ENCODE data around the gene MAP3K12.

The MAP3K12 gene

GRCh38 chr12:53500776-53501614 lies 1.7 kb upstream of the MAP3K12 start, which contains the start of gene TARBP2:
Gene TARBP2, plus strand, starts transcription at chr12:53501283. Its CDS starts 126 bp downstream, at chr12:53501409.
- peak within 1 kb of the TSS; percentile 99 for H3K27ac ChIP-seq (ENCODE audit: insufficient read depth, low read depth, low read length, poor library complexity, severe bottlenecking)
- no peaks in the 10 kb centered on the region for H3K9me3 ChIP-seq (ENCODE audit: control insufficient read depth, low read length)
- peak within 1 kb of the TSS; percentile 77 for H3K4me3 ChIP-seq (ENCODE audit: insufficient read depth, low read depth, low read length)
- H3K27me3 ChIP-seq (ENCODE audit: control insufficient read depth, insufficient read depth, low read length, poor library complexity, severe bottlenecking): no peaks in the 10 kb centered on the region
- H3K4me1 ChIP-seq (ENCODE audit: control insufficient read depth, insufficient read depth, low read length): peaks cover 26% of the 10 kb centered on the region
- peaks cover 14% of the 10 kb centered on the region for H3K36me3 ChIP-seq (ENCODE audit: control insufficient read depth, insufficient read depth, low read length)
- WGBS, 2 experiments: 0% methylated on average over 74 of the region's 74 CpGs

DNA sequence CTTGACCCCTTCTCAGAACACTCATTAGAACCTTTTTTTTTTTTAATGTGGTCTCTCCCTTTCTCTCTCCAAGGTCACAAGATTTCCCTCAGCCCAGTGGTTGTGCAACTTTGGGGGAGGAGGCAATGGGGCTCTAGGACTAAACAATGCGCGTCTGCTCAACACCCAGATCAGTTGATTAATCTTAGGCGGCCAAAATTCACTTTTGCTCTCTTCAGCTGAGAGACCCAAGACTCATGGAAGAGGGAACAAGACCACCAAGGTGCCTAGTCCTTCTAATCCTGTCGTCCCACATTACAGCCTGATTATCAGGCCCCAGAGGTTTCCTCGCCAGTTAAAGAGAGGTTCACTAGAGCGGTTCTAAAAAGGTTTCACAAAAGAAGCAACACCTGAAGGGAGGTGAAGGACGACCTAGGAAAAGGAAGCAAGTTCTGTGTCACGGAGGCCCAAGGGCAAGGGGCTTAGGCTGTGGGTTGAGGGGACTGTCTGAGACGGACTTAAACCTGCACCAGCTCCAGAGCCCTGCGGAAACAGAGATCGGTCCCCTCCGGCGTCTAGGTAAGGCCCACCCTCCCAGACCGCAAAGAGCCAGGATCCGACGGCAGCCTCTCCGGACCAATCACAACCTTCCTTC lies 1.0 kb upstream of the MAP3K12 start:
- Histone ChIP-seq H3K36me3 (ENCODE audit: control insufficient read depth, insufficient read depth, low read length) (peaks cover 8% of the 10 kb centered on the region), H3K4me3 (ENCODE audit: insufficient read depth, low read depth, low read length) (peak overlapping the region; percentile 77), H3K27me3 (ENCODE audit: control insufficient read depth, insufficient read depth, low read length, poor library complexity, severe bottlenecking) (no peaks in the 10 kb centered on the region), H3K4me1 (ENCODE audit: control insufficient read depth, insufficient read depth, low read length) (peaks cover 26% of the 10 kb centered on the region), H3K9me3 (ENCODE audit: control insufficient read depth, low read length) (no peaks in the 10 kb centered on the region), H3K27ac (ENCODE audit: insufficient read depth, low read depth, low read length, poor library complexity, severe bottlenecking) (peak overlapping the region; percentile 99)
- WGBS, 2 experiments: 12% methylated on average over 17 of the region's 17 CpGs

DNA sequence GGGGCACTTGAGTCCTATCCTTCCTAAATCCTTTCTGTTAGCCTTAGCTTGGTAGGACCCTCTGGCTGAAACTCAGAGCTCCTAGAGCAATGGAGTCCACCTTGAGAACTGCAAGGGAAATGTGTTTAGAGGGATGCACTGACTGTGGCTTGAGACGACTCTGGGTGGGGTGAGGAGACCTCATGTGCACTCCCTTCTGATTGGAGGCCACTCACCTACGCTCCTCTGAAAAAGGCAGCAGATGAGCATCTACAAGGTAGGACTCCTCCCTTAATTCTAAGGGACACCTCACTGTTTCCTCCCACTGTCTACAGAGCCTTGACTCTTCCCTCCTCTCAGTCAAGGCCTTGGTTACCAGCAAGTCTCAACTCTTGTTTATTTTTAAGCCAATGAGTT lies 1.0 kb downstream of the MAP3K12 start:
- H3K4me3 ChIP-seq (ENCODE audit: insufficient read depth, low read depth, low read length): peak overlapping the region; percentile 77
- no peaks in the 10 kb centered on the region for H3K36me3 ChIP-seq (ENCODE audit: control insufficient read depth, insufficient read depth, low read length)
- H3K27ac ChIP-seq (ENCODE audit: insufficient read depth, low read depth, low read length, poor library complexity, severe bottlenecking): peak overlapping the region; percentile 77
- no peaks in the 10 kb centered on the region for H3K27me3 ChIP-seq (ENCODE audit: control insufficient read depth, insufficient read depth, low read length, poor library complexity, severe bottlenecking)
- 66 to 69% methylated on average over 2 of the region's 2 CpGs for WGBS, 2 experiments
- H3K9me3 ChIP-seq (ENCODE audit: control insufficient read depth, low read length): no peaks in the 10 kb centered on the region
- peaks cover 42% of the 10 kb centered on the region for H3K4me1 ChIP-seq (ENCODE audit: control insufficient read depth, insufficient read depth, low read length)

- H3K4me3 ChIP-seq (ENCODE audit: insufficient read depth, low read depth, low read length): no peak overlapping the region
- no peaks in the 10 kb centered on the region for H3K9me3 ChIP-seq (ENCODE audit: control insufficient read depth, low read length)
- no peaks in the 10 kb centered on the region for H3K36me3 ChIP-seq (ENCODE audit: control insufficient read depth, insufficient read depth, low read length)
- no peaks in the 10 kb centered on the region for H3K27me3 ChIP-seq (ENCODE audit: control insufficient read depth, insufficient read depth, low read length, poor library complexity, severe bottlenecking)
- peaks cover 45% of the 10 kb centered on the region for H3K4me1 ChIP-seq (ENCODE audit: control insufficient read depth, insufficient read depth, low read length)
- no peak overlapping the region for H3K27ac ChIP-seq (ENCODE audit: insufficient read depth, low read depth, low read length, poor library complexity, severe bottlenecking)
- WGBS, 2 experiments: 94 to 98% methylated on average over 2 to 3 of the region's 3 CpGs
Observed at GRCh38 chr12:53497461-53497860, 1.8 kb downstream of the MAP3K12 start.

DNA sequence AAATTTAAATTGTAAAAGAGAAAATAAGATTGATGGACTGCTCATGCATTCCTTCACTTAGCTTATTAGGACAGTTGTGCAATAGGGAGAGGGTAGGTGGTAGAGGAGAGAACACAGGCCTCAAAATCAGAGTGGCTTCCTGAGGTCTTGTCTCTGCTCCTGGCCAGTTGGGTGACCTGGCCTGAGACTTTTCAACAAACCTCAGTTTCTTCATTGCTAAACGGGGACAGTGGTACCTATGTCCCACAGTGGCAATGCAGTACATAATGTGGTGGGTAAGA lies 2.6 kb downstream of the MAP3K12 start:
- Histone ChIP-seq H3K9me3 (ENCODE audit: control insufficient read depth, low read length) (no peaks in the 10 kb centered on the region), H3K36me3 (ENCODE audit: control insufficient read depth, insufficient read depth, low read length) (no peaks in the 10 kb centered on the region), H3K27me3 (ENCODE audit: control insufficient read depth, insufficient read depth, low read length, poor library complexity, severe bottlenecking) (no peaks in the 10 kb centered on the region), H3K27ac (ENCODE audit: insufficient read depth, low read depth, low read length, poor library complexity, severe bottlenecking) (no peak overlapping the region), H3K4me3 (ENCODE audit: insufficient read depth, low read depth, low read length) (no peak overlapping the region), H3K4me1 (ENCODE audit: control insufficient read depth, insufficient read depth, low read length) (peaks cover 40% of the 10 kb centered on the region)
- WGBS, 2 experiments: 71 to 83% methylated on average over 1 of the region's 1 CpG

- Histone ChIP-seq H3K27me3 (ENCODE audit: control insufficient read depth, insufficient read depth, low read length, poor library complexity, severe bottlenecking) (no peaks in the 10 kb centered on the region), H3K9me3 (ENCODE audit: control insufficient read depth, low read length) (no peaks in the 10 kb centered on the region), H3K36me3 (ENCODE audit: control insufficient read depth, insufficient read depth, low read length) (no peaks in the 10 kb centered on the region), H3K4me1 (ENCODE audit: control insufficient read depth, insufficient read depth, low read length) (peaks cover 36% of the 10 kb centered on the region), H3K27ac (ENCODE audit: insufficient read depth, low read depth, low read length, poor library complexity, severe bottlenecking) (no peak overlapping the region), H3K4me3 (ENCODE audit: insufficient read depth, low read depth, low read length) (no peak overlapping the region)
- WGBS, 2 experiments: 19 to 35% methylated on average over 4 of the region's 5 CpGs
Observed at GRCh38 chr12:53495903-53496751, 3.1 kb downstream of the MAP3K12 start.

DNA sequence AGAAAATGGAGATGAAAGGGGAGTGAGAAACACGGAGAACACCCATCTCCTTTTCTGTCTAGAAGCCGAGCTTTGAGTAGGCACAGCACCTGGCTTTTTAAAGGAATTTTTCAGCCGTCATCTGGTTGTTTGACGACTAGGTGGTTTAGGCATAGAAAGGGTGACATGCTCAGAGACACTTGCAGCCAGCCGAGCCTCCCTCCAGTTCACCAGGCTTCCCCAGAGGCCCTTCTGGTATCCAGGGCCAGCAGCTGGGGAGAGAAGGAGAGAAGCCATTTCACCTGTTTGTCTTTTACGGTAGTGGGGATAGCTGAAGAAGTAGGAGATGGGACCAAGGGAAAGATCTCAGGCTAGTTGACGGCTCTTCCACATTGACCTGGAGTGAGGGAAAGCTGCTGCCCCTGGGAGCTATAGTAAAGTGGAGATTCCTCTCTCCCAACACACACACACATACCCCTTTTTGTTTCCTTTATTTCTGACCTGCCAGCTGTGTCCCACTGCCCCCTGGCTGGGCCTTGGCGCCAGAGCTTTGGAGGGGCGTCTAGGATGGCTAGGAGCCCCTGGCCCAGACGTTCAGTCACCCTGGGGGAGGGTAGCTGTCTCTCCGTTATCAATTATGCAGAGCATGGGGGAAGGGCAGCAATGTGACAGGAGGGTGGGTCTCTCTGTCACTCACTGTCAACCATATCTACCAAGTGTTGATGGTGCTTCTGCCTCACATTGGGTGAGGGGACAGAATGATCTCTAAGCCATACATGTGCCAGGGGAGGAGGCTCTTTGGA lies 5.5 kb downstream of the MAP3K12 start:
- 24 to 31% methylated on average over 11 of the region's 11 CpGs for WGBS, 2 experiments
- H3K27me3 ChIP-seq (ENCODE audit: control insufficient read depth, insufficient read depth, low read length, poor library complexity, severe bottlenecking): no peaks in the 10 kb centered on the region
- H3K27ac ChIP-seq (ENCODE audit: insufficient read depth, low read depth, low read length, poor library complexity, severe bottlenecking): peak overlapping the region; percentile 80
- peak overlapping the region; percentile 48 for H3K4me3 ChIP-seq (ENCODE audit: insufficient read depth, low read depth, low read length)
- H3K4me1 ChIP-seq (ENCODE audit: control insufficient read depth, insufficient read depth, low read length): peaks cover 36% of the 10 kb centered on the region
- H3K36me3 ChIP-seq (ENCODE audit: control insufficient read depth, insufficient read depth, low read length): no peaks in the 10 kb centered on the region
- no peaks in the 10 kb centered on the region for H3K9me3 ChIP-seq (ENCODE audit: control insufficient read depth, low read length)

- H3K9me3 ChIP-seq (ENCODE audit: control insufficient read depth, low read length): no peaks in the 10 kb centered on the region
- H3K4me1 ChIP-seq (ENCODE audit: control insufficient read depth, insufficient read depth, low read length): peaks cover 30% of the 10 kb centered on the region
- H3K27ac ChIP-seq (ENCODE audit: insufficient read depth, low read depth, low read length, poor library complexity, severe bottlenecking): peak overlapping the region; percentile 80
- H3K4me3 ChIP-seq (ENCODE audit: insufficient read depth, low read depth, low read length): peak overlapping the region; percentile 48
- no peaks in the 10 kb centered on the region for H3K27me3 ChIP-seq (ENCODE audit: control insufficient read depth, insufficient read depth, low read length, poor library complexity, severe bottlenecking)
- WGBS, 2 experiments: 2% methylated on average over 52 of the region's 52 CpGs
- no peaks in the 10 kb centered on the region for H3K36me3 ChIP-seq (ENCODE audit: control insufficient read depth, insufficient read depth, low read length)
Observed at GRCh38 chr12:53492830-53493609, 6.2 kb downstream of the MAP3K12 start.

DNA sequence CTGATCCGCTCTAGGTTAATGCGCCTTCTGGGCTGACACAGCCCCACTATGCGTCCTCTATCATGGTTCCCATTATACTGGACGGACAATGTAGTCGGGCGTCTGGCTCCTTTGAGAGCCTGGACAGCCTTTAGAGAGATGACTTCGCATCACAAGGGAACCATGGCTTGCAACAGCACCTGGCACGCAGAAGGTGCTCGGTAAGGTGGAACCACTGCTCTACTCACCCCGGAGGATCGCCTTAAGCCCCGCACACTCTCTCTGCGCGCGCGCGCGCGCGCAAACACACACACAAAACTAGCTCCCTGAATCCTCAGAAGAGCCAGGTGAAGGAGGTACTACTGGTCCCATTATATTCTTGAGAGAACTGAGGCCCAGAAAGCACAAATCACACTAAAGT lies 7.1 kb downstream of the MAP3K12 start:
- Histone ChIP-seq H3K4me1 (ENCODE audit: control insufficient read depth, insufficient read depth, low read length) (peaks cover 27% of the 10 kb centered on the region), H3K4me3 (ENCODE audit: insufficient read depth, low read depth, low read length) (peak overlapping the region; percentile 48), H3K9me3 (ENCODE audit: control insufficient read depth, low read length) (no peaks in the 10 kb centered on the region), H3K27ac (ENCODE audit: insufficient read depth, low read depth, low read length, poor library complexity, severe bottlenecking) (peak overlapping the region; percentile 75), H3K36me3 (ENCODE audit: control insufficient read depth, insufficient read depth, low read length) (no peaks in the 10 kb centered on the region), H3K27me3 (ENCODE audit: control insufficient read depth, insufficient read depth, low read length, poor library complexity, severe bottlenecking) (no peaks in the 10 kb centered on the region)
- 63 to 83% methylated on average over 20 of the region's 20 CpGs for WGBS, 2 experiments
